Measurements from ENCODE around the gene BANP. TPM values are rescaled to one million over a fixed set of nuclear protein-coding genes. Genes with fewer than 3 reads are reported as not detected.
"Not testable (repeated sequence)": the region's sequence is repeated elsewhere in the genome, so short reads cannot be mapped to it uniquely, and the experiment has no call there.

The BANP gene
- total and polyA plus RNA-seq, 2 donors (not counting 1 experiment from before 2014, with no cell fraction given), result 9.3 to 31.0 TPM

DNA sequence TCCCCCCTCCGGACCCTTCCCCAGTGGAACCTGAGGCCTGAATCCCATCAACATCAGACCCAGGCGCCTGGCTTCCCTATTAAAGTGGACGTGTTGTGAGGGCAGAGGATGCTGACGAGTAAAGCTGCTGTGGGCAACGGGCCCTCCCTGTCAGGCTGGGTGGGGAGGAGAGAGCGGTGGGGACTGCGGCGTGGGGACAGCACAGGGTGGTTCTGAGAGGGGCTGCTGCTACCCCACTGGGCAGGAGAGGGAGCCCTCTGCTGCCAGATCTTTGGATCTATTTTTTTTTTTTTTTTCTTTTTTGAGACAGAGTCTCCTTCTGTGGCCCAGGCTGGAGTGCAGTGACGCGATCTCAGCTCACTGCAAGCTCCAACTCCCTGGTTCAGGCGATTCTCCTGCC, 20.8 kb upstream of the BANP start:
- Histone ChIP-seq H3K4me1 (ENCODE audit: control insufficient read depth, extremely low read depth, insufficient read depth, low read length) (no peaks in the 10 kb centered on the region), H3K9me3 (ENCODE audit: control insufficient read depth, insufficient read depth, low read depth, low read length) (no peaks in the 10 kb centered on the region), H4K20me1 (ENCODE audit: control insufficient read depth, extremely low read depth, insufficient read depth, low read length) (no peaks in the 10 kb centered on the region), H3K27ac (ENCODE audit: insufficient read depth, low read length) (no peak overlapping the region), H3K9ac (ENCODE audit: insufficient read depth, low read length) (no peak overlapping the region), H3K4me2 (ENCODE audit: extremely low read depth, insufficient read depth, low read length) (no peak overlapping the region), H3K36me3 (ENCODE audit: control insufficient read depth, insufficient read depth, low read length) (no peaks in the 10 kb centered on the region), H2AFZ (ENCODE audit: low read length) (no peak overlapping the region), H3K4me3 (replicated peaks in 1 of 4; ENCODE audit: control extremely low read depth in 1 of 4, insufficient read depth in 1 of 4, low read depth in 3 of 4, low read length in 4 of 4) (no peak overlapping the region), H3K79me2 (ENCODE audit: control insufficient read depth, insufficient read depth, low read length) (no peaks in the 10 kb centered on the region), H3K27me3 (ENCODE audit: control insufficient read depth, insufficient read depth, low read length) (no peaks in the 10 kb centered on the region)
- peak in 1 of 2 donors; percentile 25 for TF ChIP-seq CTCF (conservative IDR thresholded peaks at IDR 0.05 in 1 of 2, IDR thresholded peaks at IDR 0.05 in 1 of 2; ENCODE audit: low read depth in 1 of 2, low read length in 2 of 2)
- TF ChIP-seq EZH2 (IDR thresholded peaks at IDR 0.05; ENCODE audit: low read length, missing control alignments), result no peak
- DNase-seq (ENCODE audit: low read depth in 2 of 2), result no peak

- H3K9ac ChIP-seq (ENCODE audit: insufficient read depth, low read length), result no peak overlapping the region
- H3K79me2 ChIP-seq (ENCODE audit: control insufficient read depth, insufficient read depth, low read length), result no peaks in the 10 kb centered on the region
- no peaks in the 10 kb centered on the region for H3K4me1 ChIP-seq (ENCODE audit: control insufficient read depth, extremely low read depth, insufficient read depth, low read length)
- no peak overlapping the region for H3K4me3 ChIP-seq (replicated peaks in 1 of 4; ENCODE audit: control extremely low read depth in 1 of 4, insufficient read depth in 1 of 4, low read depth in 3 of 4, low read length in 4 of 4)
- H3K4me2 ChIP-seq (ENCODE audit: extremely low read depth, insufficient read depth, low read length), result no peak overlapping the region
- H3K9me3 ChIP-seq (ENCODE audit: control insufficient read depth, insufficient read depth, low read depth, low read length), result no peaks in the 10 kb centered on the region
- DNase-seq (ENCODE audit: low read depth in 2 of 2), result peak in 1 of 2 donors; percentile 93
- no peak overlapping the region for H3K27ac ChIP-seq (ENCODE audit: insufficient read depth, low read length)
- TF ChIP-seq EZH2 (IDR thresholded peaks at IDR 0.05; ENCODE audit: low read length, missing control alignments) (no peak), CTCF (conservative IDR thresholded peaks at IDR 0.05 in 1 of 2, IDR thresholded peaks at IDR 0.05 in 1 of 2; ENCODE audit: low read depth in 1 of 2, low read length in 2 of 2) (no peak)
- no peaks in the 10 kb centered on the region for H4K20me1 ChIP-seq (ENCODE audit: control insufficient read depth, extremely low read depth, insufficient read depth, low read length)
- H2AFZ ChIP-seq (ENCODE audit: low read length), result no peak overlapping the region
- no peaks in the 10 kb centered on the region for H3K36me3 ChIP-seq (ENCODE audit: control insufficient read depth, insufficient read depth, low read length)
- H3K27me3 ChIP-seq (ENCODE audit: control insufficient read depth, insufficient read depth, low read length), result no peaks in the 10 kb centered on the region
Measured at GRCh38 chr16:87931504-87931903, 19.7 kb upstream of the BANP start.

GRCh38 chr16:87932475-87933139, 18.6 kb upstream of the BANP start:
- not testable (repeated sequence) for H3K36me3 ChIP-seq (ENCODE audit: control insufficient read depth, insufficient read depth, low read length); H3K4me1 ChIP-seq (ENCODE audit: control insufficient read depth, extremely low read depth, insufficient read depth, low read length); H3K4me3 ChIP-seq (replicated peaks in 1 of 4; ENCODE audit: control extremely low read depth in 1 of 4, insufficient read depth in 1 of 4, low read depth in 3 of 4, low read length in 4 of 4)

More at GRCh38 chr16:87932475-87933139, 18.6 kb upstream of the BANP start:
- not testable (repeated sequence) for H3K27ac ChIP-seq (ENCODE audit: insufficient read depth, low read length); DNase-seq (ENCODE audit: low read depth in 2 of 2); H2AFZ ChIP-seq (ENCODE audit: low read length); H3K27me3 ChIP-seq (ENCODE audit: control insufficient read depth, insufficient read depth, low read length); H3K4me2 ChIP-seq (ENCODE audit: extremely low read depth, insufficient read depth, low read length); H3K9ac ChIP-seq (ENCODE audit: insufficient read depth, low read length); H3K79me2 ChIP-seq (ENCODE audit: control insufficient read depth, insufficient read depth, low read length); H4K20me1 ChIP-seq (ENCODE audit: control insufficient read depth, extremely low read depth, insufficient read depth, low read length); H3K9me3 ChIP-seq (ENCODE audit: control insufficient read depth, insufficient read depth, low read depth, low read length)

All from fibroblast of lung (primary cell).